ENCODE data around the gene PYGB. TPM values are rescaled to one million over a fixed set of nuclear protein-coding genes. Genes with fewer than 3 reads are reported as not detected.

The PYGB gene
- total RNA-seq, 1 experiment from 2014 or later, result 131 TPM

- no peak for DNase-seq (ENCODE audit: low read depth)
Measured at GRCh38 chr20:25336561-25337422, 88.9 kb downstream of the PYGB start.

GRCh38 chr20:25338112-25339023, 90.5 kb downstream of the PYGB start:
- DNase-seq (ENCODE audit: low read depth), result no peak

- no peak for DNase-seq (ENCODE audit: low read depth)
Measured at GRCh38 chr20:25339608-25340007, 91.7 kb downstream of the PYGB start.

- no peak for DNase-seq (ENCODE audit: low read depth)
Measured at GRCh38 chr20:25340380-25340779, 92.5 kb downstream of the PYGB start.

GRCh38 chr20:25341716-25342680, 94.1 kb downstream of the PYGB start:
- peak; percentile 93 for DNase-seq (ENCODE audit: low read depth)

GRCh38 chr20:25344634-25345033, 96.7 kb downstream of the PYGB start:
- DNase-seq (ENCODE audit: low read depth), result peak; percentile 66

GRCh38 chr20:25345721-25346120, 97.8 kb downstream of the PYGB start:
- DNase-seq (ENCODE audit: low read depth), result no peak

- no peak for DNase-seq (ENCODE audit: low read depth)
Measured at GRCh38 chr20:25346349-25346748, 98.5 kb downstream of the PYGB start.

Other genes with a start within 250 kb of the PYGB start
- gene ACSS1, start 189.9 kb upstream of the PYGB start, total RNA-seq (2014; rRNA removed; shearing (Covaris generic)), result 0.17 and 0.32 TPM in 2 replicates
- 0.32 TPM in 1 of 2 replicates, not detected in the other for gene VSX1, start 165.9 kb upstream of the PYGB start, total RNA-seq (2014; rRNA removed; shearing (Covaris generic))
- gene ENTPD6, start 52.4 kb upstream of the PYGB start, total RNA-seq (2014; rRNA removed; shearing (Covaris generic)), result 57.9 and 67.9 TPM in 2 replicates
- 99.0 and 130 TPM in 2 replicates for gene ABHD12, start 142.8 kb downstream of the PYGB start, total RNA-seq (2014; rRNA removed; shearing (Covaris generic))
- 31.5 and 41.3 TPM in 2 replicates for gene GINS1, start 159.6 kb downstream of the PYGB start, total RNA-seq (2014; rRNA removed; shearing (Covaris generic))